MM.1S (cell line): Measurements from ENCODE around the gene DNAJC22.

ENCODE experiments used
- EZH2 ChIP-seq: fragments of 300-600 bp; sonication (generic); optimal IDR thresholded peaks from 2 replicates; pipeline ENCODE3; 2017; ENCODE audit warnings: low read depth, mild to moderate bottlenecking, antibody characterized with exemption, low read length, mixed read lengths
- TF ChIP-seq, protein P1 (sequence below): fragments of 300-600 bp; sonication (generic); IDR thresholded peaks from 2 replicates; pipeline ENCODE4 v1.5.1; 2016; ENCODE audit warnings: antibody characterized with exemption, low read length, mixed read lengths

GRCh38 chr12:49332441-49332861, 14.2 kb upstream of the DNAJC22 start:
- no peak for TF ChIP-seq EZH2
- TF ChIP-seq, protein P1, sequence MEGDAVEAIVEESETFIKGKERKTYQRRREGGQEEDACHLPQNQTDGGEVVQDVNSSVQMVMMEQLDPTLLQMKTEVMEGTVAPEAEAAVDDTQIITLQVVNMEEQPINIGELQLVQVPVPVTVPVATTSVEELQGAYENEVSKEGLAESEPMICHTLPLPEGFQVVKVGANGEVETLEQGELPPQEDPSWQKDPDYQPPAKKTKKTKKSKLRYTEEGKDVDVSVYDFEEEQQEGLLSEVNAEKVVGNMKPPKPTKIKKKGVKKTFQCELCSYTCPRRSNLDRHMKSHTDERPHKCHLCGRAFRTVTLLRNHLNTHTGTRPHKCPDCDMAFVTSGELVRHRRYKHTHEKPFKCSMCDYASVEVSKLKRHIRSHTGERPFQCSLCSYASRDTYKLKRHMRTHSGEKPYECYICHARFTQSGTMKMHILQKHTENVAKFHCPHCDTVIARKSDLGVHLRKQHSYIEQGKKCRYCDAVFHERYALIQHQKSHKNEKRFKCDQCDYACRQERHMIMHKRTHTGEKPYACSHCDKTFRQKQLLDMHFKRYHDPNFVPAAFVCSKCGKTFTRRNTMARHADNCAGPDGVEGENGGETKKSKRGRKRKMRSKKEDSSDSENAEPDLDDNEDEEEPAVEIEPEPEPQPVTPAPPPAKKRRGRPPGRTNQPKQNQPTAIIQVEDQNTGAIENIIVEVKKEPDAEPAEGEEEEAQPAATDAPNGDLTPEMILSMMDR = no peak
